HG03066 (cell line): Measurements from ENCODE around the gene PPP6R2.
"Not testable (repeated sequence)": the region's sequence is repeated elsewhere in the genome, so short reads cannot be mapped to it uniquely, and the experiment has no call there.

Source experiments
- ATAC-seq: cut with Tn5 transposase; IDR thresholded peaks from one replicate; pipeline ENCODE4 v1.9.1; 2021; ENCODE audit warnings: low read depth; ENCODE audit not compliant: unreplicated experiment

PPP6R2 gene

DNA sequence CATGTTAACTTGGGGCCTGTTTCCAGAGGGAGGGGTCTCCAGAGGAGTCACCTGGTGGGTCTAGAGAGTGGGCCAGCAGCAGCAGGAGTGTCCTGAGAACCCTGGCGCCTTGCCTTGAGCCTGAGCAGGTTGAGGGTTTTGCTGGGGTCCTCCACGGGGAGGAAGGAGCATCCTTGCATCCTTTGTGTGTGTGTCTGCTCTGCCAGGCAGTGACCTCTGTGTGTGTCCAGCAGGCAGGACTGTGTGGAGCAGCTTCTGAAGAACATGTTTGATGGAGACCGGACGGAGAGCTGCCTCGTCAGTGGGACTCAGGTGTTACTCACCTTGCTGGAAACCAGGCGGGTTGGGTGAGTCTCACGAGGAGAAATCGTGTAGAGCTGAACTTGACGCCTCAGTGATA is 76.0 kb downstream of the PPP6R2 start:
- no peak for ATAC-seq

DNA sequence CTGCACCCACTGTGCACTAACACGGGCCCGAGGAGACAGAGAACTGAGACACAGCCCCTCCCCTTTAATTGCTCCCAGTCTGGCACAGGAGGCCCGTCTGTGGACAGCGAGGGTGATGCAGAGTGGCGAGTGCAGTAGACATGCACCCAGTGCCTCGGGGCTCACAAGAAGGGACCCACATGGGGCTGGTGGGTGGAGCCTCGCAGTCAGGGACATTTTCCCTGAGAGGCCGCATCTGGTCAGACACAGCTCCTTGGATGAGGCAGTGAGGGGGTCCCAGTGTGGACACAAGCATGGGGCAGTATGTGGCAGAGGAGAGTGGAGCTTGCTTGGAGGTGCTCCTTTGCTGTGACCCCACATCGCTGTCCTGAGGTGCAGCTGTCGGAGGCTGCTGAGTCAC is 76.9 kb downstream of the PPP6R2 start:
- no peak for ATAC-seq

GRCh38 chr22:50420581-50420980 is 77.5 kb downstream of the PPP6R2 start:
- no peak for ATAC-seq

DNA sequence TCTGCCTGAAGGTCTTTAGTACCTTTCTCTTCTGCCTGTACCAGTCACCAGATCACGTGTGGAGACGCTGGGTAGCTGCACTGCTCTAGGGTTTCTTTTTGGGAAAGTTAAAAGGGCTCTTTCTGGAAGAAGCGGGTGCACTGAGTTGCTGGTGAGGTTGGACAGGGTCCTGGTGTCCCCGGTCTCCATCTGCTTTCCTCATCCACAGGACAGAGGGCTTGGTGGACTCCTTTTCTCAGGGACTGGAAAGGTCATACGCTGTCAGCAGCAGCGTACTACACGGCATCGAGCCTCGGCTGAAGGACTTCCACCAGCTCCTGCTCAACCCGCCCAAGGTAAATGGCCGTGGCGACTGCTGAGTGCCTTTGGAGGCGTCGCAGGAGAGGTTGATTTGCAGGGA is 78.9 kb downstream of the PPP6R2 start:
- no peak for ATAC-seq

DNA sequence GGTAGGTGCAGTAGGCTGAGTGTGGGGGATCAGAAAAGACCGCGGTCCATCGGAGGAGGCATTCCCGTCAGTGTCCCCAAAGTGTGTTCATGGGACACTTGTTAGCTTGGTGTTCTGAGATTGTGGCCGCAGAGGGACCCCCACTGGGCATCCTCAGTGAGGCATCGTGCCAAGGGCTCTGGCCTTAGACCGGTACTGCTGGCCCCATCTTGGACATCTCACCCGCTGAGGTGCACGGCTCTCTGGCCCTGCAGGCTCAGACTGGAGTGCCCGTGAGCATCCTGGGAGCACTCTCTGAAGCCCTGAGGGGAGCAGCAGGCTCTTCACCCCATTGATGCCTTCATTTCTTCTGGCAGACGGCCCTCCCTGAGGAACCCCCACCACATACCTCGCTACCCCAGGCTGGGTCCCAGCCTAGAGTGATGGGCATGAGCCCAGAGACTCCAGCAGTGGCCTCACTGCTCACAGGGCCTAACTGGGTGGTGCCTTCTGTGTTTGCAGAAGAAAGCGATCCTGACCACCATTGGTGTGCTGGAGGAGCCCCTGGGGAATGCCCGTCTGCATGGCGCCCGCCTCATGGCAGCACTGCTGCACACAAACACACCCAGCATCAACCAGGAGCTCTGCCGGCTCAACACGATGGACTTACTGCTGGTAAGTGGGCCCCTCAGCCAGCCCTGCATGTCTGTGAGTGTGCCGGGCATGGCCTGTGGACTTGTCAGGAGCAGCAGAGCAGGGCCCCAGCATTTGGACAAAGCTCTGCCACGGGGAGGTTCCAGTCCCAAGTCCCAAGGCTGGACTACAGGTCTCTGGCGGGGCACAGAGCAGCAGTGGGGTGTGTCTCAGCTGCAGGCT is 80.1 kb downstream of the PPP6R2 start:
- ATAC-seq, result no peak

DNA sequence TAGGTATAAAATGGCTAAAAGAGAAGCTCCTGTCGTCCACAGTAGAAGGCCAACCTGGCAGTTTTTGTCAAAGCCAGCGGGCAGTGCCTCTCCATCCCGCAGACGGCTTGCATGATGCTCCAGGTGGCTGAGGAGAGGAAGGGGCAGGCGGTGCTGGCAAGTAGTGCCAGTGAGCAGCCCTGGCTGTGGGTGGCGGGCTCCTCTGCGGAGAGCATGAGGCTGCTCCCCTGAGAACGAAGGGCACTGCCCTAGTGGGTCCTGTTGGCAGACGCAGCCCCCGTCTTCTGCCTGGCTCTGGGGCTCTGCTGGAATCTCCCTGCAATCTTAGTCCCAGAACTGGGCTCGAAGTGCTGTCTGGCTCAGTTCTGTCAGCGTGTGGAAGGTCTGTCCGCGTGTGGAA is 80.8 kb downstream of the PPP6R2 start:
- ATAC-seq, result no peak

DNA sequence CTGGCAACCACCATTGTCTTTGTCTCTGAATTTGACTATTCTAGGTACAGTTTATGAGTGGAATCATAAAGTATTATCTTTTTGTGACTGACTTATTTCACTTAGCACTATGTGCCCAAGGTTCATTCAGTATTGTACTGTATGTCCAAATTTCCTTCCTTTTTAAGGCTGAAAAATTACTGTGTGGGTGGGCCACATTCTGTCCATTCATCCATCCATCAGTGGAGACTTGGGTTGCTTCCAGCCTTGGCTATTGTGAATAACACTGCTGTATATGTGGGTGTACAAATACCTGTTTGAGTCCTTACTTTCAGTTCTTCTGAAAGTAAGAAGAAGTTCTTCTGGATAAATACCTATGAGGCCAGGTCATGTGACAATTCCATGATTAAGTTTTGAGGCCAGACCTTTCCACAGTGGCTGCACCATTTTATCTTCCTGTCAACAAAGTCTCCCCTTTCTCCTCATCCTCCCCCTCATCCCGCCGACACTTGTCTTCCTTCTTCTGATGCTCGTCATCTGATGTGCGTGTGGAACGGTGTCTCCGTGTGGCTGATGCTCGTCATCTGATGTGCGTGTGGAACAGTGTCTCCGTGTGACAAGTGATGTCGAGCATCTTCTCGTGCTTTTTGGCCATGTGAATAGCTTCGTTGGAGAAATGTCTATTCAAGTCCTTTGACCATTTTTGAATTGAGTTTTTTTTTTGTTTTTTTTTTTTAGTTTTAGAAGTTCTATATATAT is 82.2 kb downstream of the PPP6R2 start:
- no peak for ATAC-seq

DNA sequence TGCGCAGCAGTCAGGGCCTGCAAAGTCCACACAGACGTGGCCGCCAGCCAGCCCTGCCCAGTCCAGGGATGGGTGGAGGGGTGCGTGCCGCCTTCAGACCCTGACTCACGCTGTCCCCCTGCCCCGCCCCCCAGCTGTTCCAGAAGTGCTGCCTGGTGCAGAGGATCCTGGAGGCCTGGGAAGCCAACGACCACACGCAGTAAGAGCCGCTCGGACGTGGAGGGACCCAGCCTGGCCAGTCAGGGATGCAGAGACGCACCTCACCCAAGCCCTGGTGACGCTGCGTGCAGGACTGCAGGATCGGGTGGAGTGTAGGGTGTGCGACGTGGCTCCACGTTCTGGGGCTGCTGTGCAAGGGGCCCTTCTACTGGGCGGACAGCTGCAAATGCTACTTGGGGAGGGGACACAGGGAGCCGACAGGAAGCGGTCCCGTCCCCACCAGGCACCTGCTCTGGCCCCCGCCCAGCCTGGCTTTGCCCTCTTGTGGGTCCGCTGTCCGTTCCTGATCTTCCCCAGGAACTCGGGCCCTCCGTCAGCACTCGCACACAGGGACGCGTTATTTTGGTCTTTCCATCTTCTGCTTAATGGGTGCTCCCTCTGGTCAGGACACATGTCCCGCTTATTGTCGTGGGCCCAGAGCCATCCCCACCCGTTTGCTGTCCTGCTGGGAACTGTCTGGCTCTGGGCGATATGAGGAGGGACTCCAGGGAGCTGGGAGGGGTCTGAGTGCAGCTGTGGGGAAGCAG is 89.2 kb downstream of the PPP6R2 start:
- ATAC-seq, result no peak

GRCh38 chr22:50432877-50433510 is 89.9 kb downstream of the PPP6R2 start:
- ATAC-seq, result not testable (repeated sequence)

- ATAC-seq, result no peak
These were observed 91.7 kb downstream of the PPP6R2 start for GRCh38 chr22:50434849-50435248.

DNA sequence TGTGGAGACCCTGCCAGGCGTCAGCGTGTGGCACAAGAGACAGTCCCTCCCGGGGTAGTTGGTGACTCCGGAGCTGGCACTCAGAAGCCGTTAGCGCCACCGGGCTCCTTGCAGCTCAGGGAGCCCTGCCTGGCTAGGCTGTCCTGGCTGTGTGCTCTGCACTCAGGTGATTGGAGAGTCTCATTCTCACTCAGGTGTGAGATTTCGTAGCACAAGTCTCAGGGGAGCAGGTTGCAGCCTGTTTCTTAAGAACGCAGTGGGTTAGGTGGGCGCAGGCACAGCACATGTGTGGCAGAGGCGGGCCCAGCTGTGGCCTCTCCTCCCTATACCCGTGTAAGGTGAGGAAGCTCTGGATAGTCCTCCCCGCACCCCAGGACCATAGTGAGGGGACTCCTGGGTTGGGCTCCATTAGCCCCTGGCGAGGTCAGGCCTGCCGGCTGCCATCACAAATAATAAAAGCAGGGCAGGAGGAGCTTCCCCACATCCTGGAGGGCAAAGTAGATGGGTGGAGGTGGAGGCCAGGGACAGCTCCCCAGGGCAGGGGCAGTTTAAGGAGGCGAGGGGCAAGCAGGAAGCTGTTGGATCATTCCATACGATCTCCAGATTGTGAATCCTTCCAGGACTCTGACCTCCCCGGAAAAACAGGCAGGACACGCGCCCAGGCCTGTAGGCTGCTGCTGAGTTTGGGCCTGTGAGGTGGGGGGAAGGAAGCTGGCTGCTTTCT is 92.3 kb downstream of the PPP6R2 start:
- no peak for ATAC-seq

DNA sequence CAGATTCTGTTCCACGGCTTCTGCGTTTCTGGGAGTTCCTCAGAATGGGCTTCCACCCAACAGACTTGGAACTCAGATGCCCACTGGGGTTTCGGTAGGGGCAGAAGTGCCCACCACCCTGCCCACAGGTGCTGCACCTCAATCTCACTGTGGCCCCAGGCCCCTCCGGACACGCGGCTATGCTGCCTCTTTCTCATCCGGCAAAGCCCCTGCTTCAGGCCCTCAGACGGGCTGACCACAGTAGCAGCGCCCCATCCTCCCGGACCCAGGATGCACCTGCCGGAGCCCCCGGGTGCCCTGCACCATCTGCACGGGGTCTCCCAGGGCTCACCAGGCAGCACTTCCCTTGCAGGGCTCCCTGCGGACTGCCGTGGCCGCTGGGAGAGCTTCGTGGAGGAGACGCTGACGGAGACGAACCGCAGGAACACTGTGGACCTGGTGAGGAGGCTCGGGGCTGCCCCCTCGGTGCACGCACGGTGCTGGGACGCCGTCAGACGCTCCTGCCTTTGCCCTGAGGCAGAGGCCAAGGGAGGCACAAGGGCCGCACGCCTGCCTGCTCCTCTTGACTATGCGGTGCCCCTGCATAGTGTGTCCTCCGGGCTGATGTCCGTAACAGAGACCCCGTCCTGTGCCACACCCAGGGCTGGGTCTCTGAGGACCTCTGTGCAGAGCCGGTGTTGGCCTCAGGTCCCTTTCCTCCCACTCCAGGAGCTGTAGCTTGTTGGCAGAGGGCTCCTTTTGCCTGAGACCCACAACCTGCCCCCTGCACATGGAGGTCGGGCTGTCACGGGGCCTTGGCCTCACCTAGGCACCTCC is 93.1 kb downstream of the PPP6R2 start:
- no peak for ATAC-seq

- ATAC-seq, result no peak
These were observed 93.8 kb downstream of the PPP6R2 start for GRCh38 chr22:50436841-50437341.

DNA sequence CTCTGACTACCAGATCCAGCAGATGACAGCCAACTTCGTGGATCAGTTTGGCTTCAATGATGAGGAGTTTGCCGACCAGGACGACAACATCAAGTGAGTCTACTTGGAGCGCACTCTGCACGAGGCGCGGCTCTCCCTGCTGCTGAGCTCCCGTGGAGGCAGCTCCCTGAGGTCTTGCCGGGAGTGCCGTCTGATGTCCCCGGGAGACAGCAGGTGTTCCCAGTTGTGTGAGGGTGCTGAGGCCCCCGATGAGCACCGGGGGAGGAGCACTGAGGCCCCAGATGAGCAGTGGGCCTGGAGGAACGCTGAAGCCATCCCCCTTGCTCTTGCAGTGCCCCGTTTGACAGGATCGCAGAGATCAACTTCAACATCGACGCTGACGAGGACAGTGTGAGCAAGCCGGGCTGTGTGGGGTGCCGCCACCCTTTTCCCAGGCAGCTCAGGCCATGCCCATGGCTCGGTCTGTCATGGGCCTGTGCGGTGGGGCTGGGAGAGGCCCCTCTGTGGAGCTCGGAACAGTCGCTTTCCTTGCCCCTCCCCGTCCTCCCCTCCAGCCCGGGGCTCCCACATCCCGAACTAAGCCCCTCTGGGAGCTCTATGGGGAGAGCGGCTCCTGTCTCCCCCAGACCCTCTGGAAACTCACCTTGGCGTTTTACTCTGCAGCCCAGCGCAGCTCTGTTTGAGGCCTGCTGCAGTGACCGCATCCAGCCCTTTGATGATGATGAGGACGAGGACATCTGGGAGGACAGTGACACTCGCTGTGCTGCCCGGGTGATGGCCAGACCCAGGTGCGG is 94.6 kb downstream of the PPP6R2 start:
- no peak for ATAC-seq

DNA sequence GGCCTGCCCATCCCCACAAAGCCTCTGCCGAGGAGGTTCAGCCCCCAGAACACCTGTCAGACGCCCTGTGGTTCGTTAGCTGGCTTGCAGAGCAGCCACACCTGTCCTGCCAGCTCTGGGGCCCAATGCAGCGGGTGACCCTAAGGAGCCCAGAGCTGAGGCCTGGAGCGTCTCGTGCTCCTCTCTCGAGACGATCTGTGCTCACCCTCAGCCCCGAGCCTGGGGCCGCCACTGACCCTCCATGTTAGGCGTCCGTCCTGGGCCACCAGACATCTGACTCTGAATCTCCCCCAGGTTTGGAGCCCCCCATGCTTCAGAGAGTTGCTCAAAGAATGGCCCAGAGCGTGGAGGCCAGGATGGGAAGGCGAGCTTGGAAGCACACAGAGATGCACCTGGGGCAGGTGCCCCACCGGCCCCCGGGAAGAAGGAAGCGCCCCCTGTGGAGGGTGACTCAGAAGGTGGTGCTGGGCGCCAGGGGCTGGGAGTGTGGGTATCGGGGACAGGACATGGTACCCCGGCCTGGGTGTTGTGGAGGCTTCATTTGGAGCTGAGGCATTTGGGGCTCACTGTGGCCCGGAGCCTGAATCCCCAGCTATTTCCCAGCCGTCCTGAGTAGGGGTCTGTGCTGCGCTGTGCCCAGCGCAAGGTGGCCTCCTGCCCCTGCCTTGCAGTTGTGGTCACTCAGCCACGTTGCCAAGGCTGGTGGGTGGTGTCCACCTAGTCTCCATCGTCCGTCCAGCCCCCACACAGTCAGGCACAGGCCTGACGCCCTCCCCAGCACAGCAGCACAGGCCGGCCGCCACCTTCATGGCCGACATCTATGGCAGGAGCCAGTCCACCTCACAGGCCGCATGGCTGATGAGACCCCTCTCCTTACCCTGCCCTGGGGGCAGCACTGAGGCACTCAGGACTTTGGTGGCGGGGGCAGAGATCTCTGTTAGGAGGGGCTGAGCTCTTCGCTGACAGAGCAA is 95.5 kb downstream of the PPP6R2 start:
- no peak for ATAC-seq

GRCh38 chr22:50439314-50439870 is 96.3 kb downstream of the PPP6R2 start:
- no peak for ATAC-seq

DNA sequence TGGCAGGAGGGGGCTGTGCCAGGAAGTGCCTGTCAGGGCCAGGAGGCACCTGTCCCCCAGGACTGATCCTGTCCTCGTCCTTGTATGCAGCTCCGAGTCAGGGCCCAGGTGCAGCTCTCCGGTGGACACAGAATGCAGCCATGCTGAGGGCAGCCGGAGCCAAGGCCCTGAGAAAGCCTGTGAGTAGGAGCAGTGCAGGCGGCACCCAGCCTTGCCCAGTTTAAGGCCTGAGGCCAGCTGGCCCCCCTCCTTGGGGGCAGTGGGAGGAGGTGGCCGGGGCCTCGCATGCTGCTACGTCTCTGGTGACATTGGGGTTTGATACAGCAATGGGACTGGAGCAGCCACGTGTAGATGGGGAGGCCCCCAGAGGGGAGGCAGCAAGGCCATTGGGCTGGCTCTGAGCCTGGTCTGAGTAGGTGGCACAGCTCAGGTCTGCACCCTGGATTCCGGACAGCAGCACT is 96.8 kb downstream of the PPP6R2 start:
- no peak for ATAC-seq
